IMR-90 (cell line): ENCODE results near the gene BRIP1.
"Not testable (repeated sequence)": the region's sequence is repeated elsewhere in the genome, so short reads cannot be mapped to it uniquely, and the experiment has no call there.

Source experiments
- NFE2L2 ChIP-seq: fragments of 150-350 bp; IDR thresholded peaks from 2 replicates; pipeline ENCODE4 v1.6.1; 2016; ENCODE audit warnings: low read depth, mild to moderate bottlenecking, low read length
- POLR2A ChIP-seq: IDR thresholded peaks from 2 replicates; pipeline ENCODE4 v1.6.1; 2012; ENCODE audit warnings: mild to moderate bottlenecking, low read depth, low read length
- RAD21 ChIP-seq: IDR thresholded peaks from 2 replicates; pipeline ENCODE4 v1.6.1; 2012; ENCODE audit warnings: low read length, improper control_type of control experiment
- TF ChIP-seq, protein P1 (sequence below): conservative IDR thresholded peaks from 2 replicates; pipeline ENCODE4 v1.5.1; 2012; ENCODE audit warnings: mild to moderate bottlenecking, low read depth, low read length, improper control_type of control experiment
- TF ChIP-seq, protein P2 (sequence below): fragments of 150-350 bp; IDR thresholded peaks from 2 replicates; pipeline ENCODE4 v1.6.1; 2016; ENCODE audit warnings: low read depth, mild to moderate bottlenecking, low read length, moderate library complexity, borderline replicate concordance

DNA sequence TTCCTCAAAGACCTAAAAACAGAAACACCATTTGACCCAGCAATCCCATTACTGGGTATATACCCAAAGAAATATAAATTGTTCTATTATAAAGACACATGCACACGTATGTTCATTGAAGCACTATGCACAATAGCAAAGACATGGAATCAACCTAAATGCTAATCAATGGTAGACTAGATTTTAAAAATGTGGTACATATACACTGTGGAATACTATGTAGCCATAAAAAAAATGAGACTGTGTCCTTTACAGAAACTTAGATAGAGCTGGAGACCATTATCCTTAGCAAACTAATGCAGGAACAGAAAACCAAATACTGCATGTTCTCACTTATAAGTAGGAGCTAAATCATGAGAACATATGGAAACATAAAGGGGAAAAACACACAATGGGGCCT is 36.5 kb downstream of the BRIP1 start:
- TF ChIP-seq, protein P1, sequence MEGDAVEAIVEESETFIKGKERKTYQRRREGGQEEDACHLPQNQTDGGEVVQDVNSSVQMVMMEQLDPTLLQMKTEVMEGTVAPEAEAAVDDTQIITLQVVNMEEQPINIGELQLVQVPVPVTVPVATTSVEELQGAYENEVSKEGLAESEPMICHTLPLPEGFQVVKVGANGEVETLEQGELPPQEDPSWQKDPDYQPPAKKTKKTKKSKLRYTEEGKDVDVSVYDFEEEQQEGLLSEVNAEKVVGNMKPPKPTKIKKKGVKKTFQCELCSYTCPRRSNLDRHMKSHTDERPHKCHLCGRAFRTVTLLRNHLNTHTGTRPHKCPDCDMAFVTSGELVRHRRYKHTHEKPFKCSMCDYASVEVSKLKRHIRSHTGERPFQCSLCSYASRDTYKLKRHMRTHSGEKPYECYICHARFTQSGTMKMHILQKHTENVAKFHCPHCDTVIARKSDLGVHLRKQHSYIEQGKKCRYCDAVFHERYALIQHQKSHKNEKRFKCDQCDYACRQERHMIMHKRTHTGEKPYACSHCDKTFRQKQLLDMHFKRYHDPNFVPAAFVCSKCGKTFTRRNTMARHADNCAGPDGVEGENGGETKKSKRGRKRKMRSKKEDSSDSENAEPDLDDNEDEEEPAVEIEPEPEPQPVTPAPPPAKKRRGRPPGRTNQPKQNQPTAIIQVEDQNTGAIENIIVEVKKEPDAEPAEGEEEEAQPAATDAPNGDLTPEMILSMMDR = not testable (repeated sequence)
- TF ChIP-seq POLR2A, NFE2L2, RAD21: not testable (repeated sequence)
- TF ChIP-seq, protein P2, sequence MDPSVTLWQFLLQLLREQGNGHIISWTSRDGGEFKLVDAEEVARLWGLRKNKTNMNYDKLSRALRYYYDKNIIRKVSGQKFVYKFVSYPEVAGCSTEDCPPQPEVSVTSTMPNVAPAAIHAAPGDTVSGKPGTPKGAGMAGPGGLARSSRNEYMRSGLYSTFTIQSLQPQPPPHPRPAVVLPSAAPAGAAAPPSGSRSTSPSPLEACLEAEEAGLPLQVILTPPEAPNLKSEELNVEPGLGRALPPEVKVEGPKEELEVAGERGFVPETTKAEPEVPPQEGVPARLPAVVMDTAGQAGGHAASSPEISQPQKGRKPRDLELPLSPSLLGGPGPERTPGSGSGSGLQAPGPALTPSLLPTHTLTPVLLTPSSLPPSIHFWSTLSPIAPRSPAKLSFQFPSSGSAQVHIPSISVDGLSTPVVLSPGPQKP = not testable (repeated sequence)
